Measurements from ENCODE around the gene ADAMTS17. TPM values are rescaled to one million over a fixed set of nuclear protein-coding genes. Genes with fewer than 3 reads are reported as not detected.

Gene ADAMTS17
- polyA plus RNA-seq, 2 of the 4 experiments (the other 2 are of a cell fraction): 0.05 TPM; not detected in 1

GRCh38 chr15:100333236-100333635 is 8.5 kb downstream of the ADAMTS17 start:
- 42% methylated on average over 7 of the region's 7 CpGs for WGBS (ENCODE audit: missing lambda C conversion rate)
- no peak for FAIRE-seq

More at GRCh38 chr15:100333236-100333635, 8.5 kb downstream of the ADAMTS17 start:
- TF ChIP-seq E2F6 (IDR thresholded peaks at IDR 0.05; ENCODE audit: borderline replicate concordance, low read depth): no peak
- TF ChIP-seq MAX (IDR thresholded peaks at IDR 0.05): no peak
- no peak for TF ChIP-seq CHD4 (IDR thresholded peaks at IDR 0.05; ENCODE audit: borderline replicate concordance)
- TF ChIP-seq CBX2 (IDR thresholded peaks at IDR 0.05; ENCODE audit: borderline replicate concordance, low read depth): no peak
- TF ChIP-seq RFX5 (IDR thresholded peaks at IDR 0.05): no peak
- no peak for TF ChIP-seq ESRRA (IDR thresholded peaks at IDR 0.05; ENCODE audit: borderline replicate concordance, low read length)
- TF ChIP-seq FOXS1 (CRISPR knock-in tag; IDR thresholded peaks at IDR 0.05): no peak
- no peak for TF ChIP-seq BHLHE40 (IDR thresholded peaks at IDR 0.05; ENCODE audit: low read depth, low read length)
- no peak for TF ChIP-seq CBX8 (IDR thresholded peaks at IDR 0.05)
- no peak for TF ChIP-seq HES2 (IDR thresholded peaks at IDR 0.05)
- no peak for TF ChIP-seq BCL3 (IDR thresholded peaks at IDR 0.05)
- TF ChIP-seq REST (IDR thresholded peaks at IDR 0.05): no peak
- TF ChIP-seq HEYL (CRISPR knock-in tag; IDR thresholded peaks at IDR 0.05): no peak
- TF ChIP-seq PBX3 (IDR thresholded peaks at IDR 0.05): no peak
- no peak for TF ChIP-seq MAZ (IDR thresholded peaks at IDR 0.05; ENCODE audit: borderline replicate concordance, low read depth, low read length)
- TF ChIP-seq RARB (CRISPR knock-in tag; IDR thresholded peaks at IDR 0.05): no peak
- TF ChIP-seq SMC3 (IDR thresholded peaks at IDR 0.05): no peak
- TF ChIP-seq GATA3 (IDR thresholded peaks at IDR 0.05; ENCODE audit: borderline replicate concordance): no peak
- no peak for TF ChIP-seq HDAC2 (IDR thresholded peaks at IDR 0.05)
- no peak for TF ChIP-seq NFE2L2 (conservative IDR thresholded peaks at IDR 0.05; ENCODE audit: low read length)
- POLR2A ChIA-PET: no interaction called here
- H3K4me3 ChIP-seq: no peak overlapping the region
- DNase-seq (ENCODE audit: low read depth in 1 of 2, low spot score in 1 of 2) (no peak), ATAC-seq (no peak)
- H3K9me3 ChIP-seq: no peaks in the 10 kb centered on the region
- H3K4me1 ChIP-seq: no peaks in the 10 kb centered on the region
- CTCF ChIA-PET: interaction anchor here (0.5 to 9.8 kb wide), 4 partner anchors 9 to 1231 kb away, joined by 3 to 167 read pairs (median 6); partner anchors contain the start of gene ADAMTS17
- no peak overlapping the region for H3K27ac ChIP-seq
- H3K4me2 ChIP-seq: no peak overlapping the region

Measured in A549 (cell line).